K562 (cell line): Measurements from ENCODE around the gene DDC. TPM values are rescaled to one million over a fixed set of nuclear protein-coding genes. Genes with fewer than 3 reads are reported as not detected.

ENCODE experiments used
- ATAC-seq: fragments of 200-7000 bp; cut with Tn5 transposase; 3 replicates; pipeline ENCODE4 v1.9.1; 2020; ENCODE audit warnings: moderate library complexity
- BruUV-seq: library from RNA; stranded (reverse); fragments of 400-500 nt; replicated peaks from 2 replicates; lab custom pipeline; 2021; lab: Mats Ljungman, UMichigan
- CTCF ChIA-PET: fragments of 300-600 bp; formaldehyde crosslinking; extraction: SDS; loops from one replicate; lab custom pipeline; 2021; ENCODE audit warnings: low intra/inter-chr PET ratio; lab: Yijun Ruan, JAX
- POLR2A ChIA-PET: fragments of 300-600, 350-650 bp; sonication (Branson Sonifier 250); formaldehyde crosslinking; extraction: SDS; loops from one replicate; lab custom pipeline; 2021; ENCODE audit warnings: antibody characterized with exemption, inconsistent platforms; lab: Yijun Ruan, JAX
- DNase-seq, 4 experiments: peaks; one replicate each; pipeline versions ENCODE4 v3.0.0 to v3.0.0-alpha.2; 2011 to 2018; ENCODE audit warnings: low spot score in 3 of 4, mixed read lengths in 3 of 4; ENCODE audit errors: extremely low read depth in 1 of 4
- FAIRE-seq: peaks from 2 replicates; lab custom pipeline; 2011; peaks lifted over from hg19 to GRCh38; lab: Jason Lieb, UNC
- H2AFZ ChIP-seq: 2 replicates; pipeline ENCODE4 v1.6.0; 2011; ENCODE audit warnings: low read depth, low read length, control low read depth, inconsistent platforms
- H3K27ac ChIP-seq: fragments of 200-600 bp; 3 replicates; pipeline ENCODE4 v1.8.0; 2011; ENCODE audit warnings: low read depth, mild to moderate bottlenecking, control low read depth, inconsistent platforms, low read length, moderate library complexity, mixed read lengths; ENCODE audit errors: extremely low read depth
- H3K27me3 ChIP-seq, 2 experiments: fragments of 300-600 bp in 1 of 2; 2 replicates in 1 of 2; 3 replicates in 1 of 2; pipeline versions ENCODE4 v1.6.0 to v1.8.0; 2011; ENCODE audit warnings: inconsistent platforms in 2 of 2, low read length in 2 of 2, mild to moderate bottlenecking in 1 of 2, mixed read lengths in 1 of 2, moderate library complexity in 1 of 2; ENCODE audit not compliant: control insufficient read depth in 2 of 2, insufficient read depth in 2 of 2
- H3K36me3 ChIP-seq: fragments of 300-600 bp; 3 replicates; pipeline ENCODE4 v1.8.0; 2011; ENCODE audit warnings: mild to moderate bottlenecking, low read length, inconsistent platforms; ENCODE audit not compliant: control insufficient read depth, insufficient read depth
- H3K4me1 ChIP-seq, 2 experiments: fragments of 200-600 bp in 1 of 2; replicated peaks in 1 of 2; 2 replicates in 1 of 2; 3 replicates in 1 of 2; pipeline versions ENCODE4 v1.5.1 to v1.8.0; 2011; ENCODE audit warnings: inconsistent platforms in 2 of 2, low read length in 2 of 2, mild to moderate bottlenecking in 1 of 2, mixed read lengths in 1 of 2, moderate library complexity in 1 of 2; ENCODE audit not compliant: control insufficient read depth in 2 of 2, insufficient read depth in 2 of 2
- H3K4me2 ChIP-seq: 2 replicates; pipeline ENCODE4 v1.6.1; 2011; ENCODE audit warnings: low read length, control low read depth, inconsistent platforms, mixed read lengths; ENCODE audit not compliant: insufficient read depth
- H3K4me3 ChIP-seq: fragments of 200-600 bp; sonication (generic), shearing (Covaris generic); 2 replicates; pipeline ENCODE4 v1.5.1; 2016; ENCODE audit warnings: control low read depth, inconsistent platforms
- H3K79me2 ChIP-seq: fragments of 200-600 bp; 3 replicates; pipeline ENCODE4 v1.8.0; 2011; ENCODE audit warnings: low read length, inconsistent platforms; ENCODE audit not compliant: control insufficient read depth, insufficient read depth
- H3K9ac ChIP-seq, 2 experiments: 2 replicates each; pipeline versions ENCODE4 v1.6.0 to v1.6.1; 2011; ENCODE audit warnings: low read depth in 2 of 2, low read length in 2 of 2, control low read depth in 1 of 2, inconsistent platforms in 1 of 2, mild to moderate bottlenecking in 1 of 2, mixed read lengths in 1 of 2; ENCODE audit not compliant: insufficient read depth in 1 of 2
- H3K9me1 ChIP-seq: one replicate; pipeline ENCODE4 v1.6.0; 2011; ENCODE audit warnings: inconsistent platforms, mild to moderate bottlenecking, low read length, moderate library complexity; ENCODE audit not compliant: control insufficient read depth, insufficient read depth
- H3K9me3 ChIP-seq: replicated peaks from 2 replicates; pipeline ENCODE4 v1.5.1; 2011; ENCODE audit warnings: low read depth, low read length, inconsistent platforms; ENCODE audit not compliant: control insufficient read depth, insufficient read depth
- H4K20me1 ChIP-seq: replicated peaks from 2 replicates; pipeline ENCODE4 v1.6.1; 2011; ENCODE audit warnings: low read length, inconsistent platforms, mixed read lengths; ENCODE audit not compliant: control insufficient read depth, insufficient read depth
- EGR1 ChIP-seq: fragments of 450-650 bp; conservative IDR thresholded peaks from 2 replicates; pipeline ENCODE4 v1.6.1; 2017; ENCODE audit warnings: mild to moderate bottlenecking
- ESRRA ChIP-seq: fragments of 450-650 bp; IDR thresholded peaks from 2 replicates; pipeline ENCODE4 v1.6.1; 2014; ENCODE audit warnings: low read depth, mild to moderate bottlenecking, moderate library complexity, borderline replicate concordance
- POLR2G ChIP-seq: fragments of 200-400 bp; formaldehyde crosslinking; IDR thresholded peaks from 2 replicates; pipeline ENCODE4 v1.6.1; 2017; ENCODE audit warnings: low read depth, mild to moderate bottlenecking, antibody characterized with exemption, low read length, moderate library complexity
- SAFB2 ChIP-seq: fragments of 200-400 bp; formaldehyde crosslinking; IDR thresholded peaks from 2 replicates; pipeline ENCODE4 v1.6.1; 2018; ENCODE audit warnings: borderline replicate concordance, low read length, low read depth, moderate library complexity; ENCODE audit not compliant: severe bottlenecking
- SP1 ChIP-seq: sonication (generic); formaldehyde crosslinking; IDR thresholded peaks from 2 replicates; pipeline ENCODE4 v1.8.1; 2022; ENCODE audit warnings: mild to moderate bottlenecking, missing genetic modification reagents
- TAF15 ChIP-seq: fragments of 200-400 bp; formaldehyde crosslinking; IDR thresholded peaks from 2 replicates; pipeline ENCODE4 v1.6.1; 2017; ENCODE audit warnings: mild to moderate bottlenecking, low read depth, low read length, moderate library complexity
- TARDBP ChIP-seq: fragments of 450-650 bp; IDR thresholded peaks from 2 replicates; pipeline ENCODE4 v1.6.1; 2016
- ZNF134 ChIP-seq: fragments of 250-450 bp; sonication (Bioruptor Pico); conservative IDR thresholded peaks from 2 replicates; pipeline ENCODE4 v1.4.0; 2020
- ZNF311 ChIP-seq: fragments of 250-450 bp; sonication (Bioruptor Pico); IDR thresholded peaks from 2 replicates; pipeline ENCODE4 v1.4.0; 2020; ENCODE audit warnings: mild to moderate bottlenecking, moderate library complexity
- ZNF384 ChIP-seq: IDR thresholded peaks from 2 replicates; pipeline ENCODE4 v1.6.1; 2012; ENCODE audit warnings: low read depth, low read length, improper control_type of control experiment
- ZNF511 ChIP-seq: sonication (generic); formaldehyde crosslinking; IDR thresholded peaks from 2 replicates; pipeline ENCODE4 v1.8.0; 2022; ENCODE audit warnings: mild to moderate bottlenecking, missing genetic modification reagents
- WGBS: fragments of 100-300 bp; shearing (Covaris generic); methylation state at CpG from one replicate; pipeline ENCODE4 v1.1.6; 2016; ENCODE audit warnings: low coverage, mixed read lengths; ENCODE audit not compliant: insufficient coverage; ENCODE audit errors: missing lambda C conversion rate; 5-methylcytosine and 5-hydroxymethylcytosine counted together
- in situ Hi-C: fragments of 300-500 bp; cut with MboI; formaldehyde crosslinking; loops from 4 replicates; pipeline ENCODE4 v1.15.0; 2018; ENCODE audit warnings: inconsistent platforms, mixed read lengths
- intact Hi-C: fragments of 100-400 bp; cut with micrococcal nuclease; formaldehyde crosslinking; loops from 2 replicates; pipeline ENCODE4 v1.14.2; 2022
- polyA plus RNA-seq, 8 experiments: library from polyadenylated mRNA; depleted of rRNA in 4 of 8; stranded (reverse) in 5 of 8; unstranded in 3 of 8; fragments of >200 nt; fragmentation: Nextera tagmentation in 2 of 8; fragmentation: Illumina TruSeq in 1 of 8; extraction: Ambion mirVana in 2 of 8; extraction: Trizol in 1 of 8; gene quantifications; 2 replicates each; pipeline versions ENCODE4 v1.2.1 to v1.2.3, GENCODE V29; 2011 to 2014; ENCODE audit warnings: inconsistent platforms in 1 of 8, missing spikeins in 1 of 8
- total RNA-seq, 7 experiments: library from RNA; depleted of rRNA in 6 of 7; stranded (reverse); fragments of >200 nt in 6 of 7; fragmentation: Illumina TruSeq in 2 of 7; extraction: Trizol in 2 of 7; gene quantifications; 2 replicates each; pipeline versions ENCODE4 v1.2.1 to v1.2.3, GENCODE V29; 2011 to 2021; ENCODE audit warnings: low replicate concordance in 1 of 7
- TF ChIP-seq, protein P1 (sequence below): fragments of 450-650 bp; IDR thresholded peaks from 2 replicates; pipeline ENCODE4 v1.6.1; 2016; ENCODE audit warnings: mild to moderate bottlenecking, moderate library complexity

Gene DDC
- total and polyA plus RNA-seq, 9 of the 15 experiments (the other 6 are each of a cell fraction or from before 2014, with no cell fraction given) = not detected

- POLR2A ChIA-PET = no interaction called here
- FAIRE-seq (no peak), DNase-seq (no peak), ATAC-seq (no peak)
- Histone ChIP-seq H3K4me1 (no peaks in the 10 kb centered on the region; a peak in 1 of 5 replicates), H3K27ac (no peak overlapping the region), H3K79me2 (no peaks in the 10 kb centered on the region), H3K9me3 (no peaks in the 10 kb centered on the region), H3K4me3 (no peak overlapping the region), H4K20me1 (peaks cover 5% of the 10 kb centered on the region), H3K9ac (no peak overlapping the region), H3K27me3 (peaks cover 18 to 53% of the 10 kb centered on the region in 2 experiments), H3K4me2 (no peak overlapping the region), H3K9me1 (no peaks in the 10 kb centered on the region), H3K36me3 (no peaks in the 10 kb centered on the region), H2AFZ (no peak overlapping the region)
- 4% methylated on average over 8 of the region's 8 CpGs for WGBS
- no TSS peak for BruUV-seq
- CTCF ChIA-PET = no interaction called here
- intact Hi-C loops = loop anchor here (5.0 to 10.0 kb wide), 2 partner anchors 97 to 469 kb away; partner anchors contain the start of gene ZPBP
- in situ Hi-C loops = no loop called here
- TF ChIP-seq ZNF511 (CRISPR knock-in tag) (no peak), TAF15 (no peak), EGR1 (no peak), SAFB2 (no peak), ZNF311 (CRISPR knock-in tag) (no peak), POLR2G (no peak), ESRRA (no peak), TARDBP (no peak), SP1 (CRISPR knock-in tag) (no peak), ZNF134 (CRISPR knock-in tag) (no peak), ZNF384 (no peak)
- TF ChIP-seq, protein P1, sequence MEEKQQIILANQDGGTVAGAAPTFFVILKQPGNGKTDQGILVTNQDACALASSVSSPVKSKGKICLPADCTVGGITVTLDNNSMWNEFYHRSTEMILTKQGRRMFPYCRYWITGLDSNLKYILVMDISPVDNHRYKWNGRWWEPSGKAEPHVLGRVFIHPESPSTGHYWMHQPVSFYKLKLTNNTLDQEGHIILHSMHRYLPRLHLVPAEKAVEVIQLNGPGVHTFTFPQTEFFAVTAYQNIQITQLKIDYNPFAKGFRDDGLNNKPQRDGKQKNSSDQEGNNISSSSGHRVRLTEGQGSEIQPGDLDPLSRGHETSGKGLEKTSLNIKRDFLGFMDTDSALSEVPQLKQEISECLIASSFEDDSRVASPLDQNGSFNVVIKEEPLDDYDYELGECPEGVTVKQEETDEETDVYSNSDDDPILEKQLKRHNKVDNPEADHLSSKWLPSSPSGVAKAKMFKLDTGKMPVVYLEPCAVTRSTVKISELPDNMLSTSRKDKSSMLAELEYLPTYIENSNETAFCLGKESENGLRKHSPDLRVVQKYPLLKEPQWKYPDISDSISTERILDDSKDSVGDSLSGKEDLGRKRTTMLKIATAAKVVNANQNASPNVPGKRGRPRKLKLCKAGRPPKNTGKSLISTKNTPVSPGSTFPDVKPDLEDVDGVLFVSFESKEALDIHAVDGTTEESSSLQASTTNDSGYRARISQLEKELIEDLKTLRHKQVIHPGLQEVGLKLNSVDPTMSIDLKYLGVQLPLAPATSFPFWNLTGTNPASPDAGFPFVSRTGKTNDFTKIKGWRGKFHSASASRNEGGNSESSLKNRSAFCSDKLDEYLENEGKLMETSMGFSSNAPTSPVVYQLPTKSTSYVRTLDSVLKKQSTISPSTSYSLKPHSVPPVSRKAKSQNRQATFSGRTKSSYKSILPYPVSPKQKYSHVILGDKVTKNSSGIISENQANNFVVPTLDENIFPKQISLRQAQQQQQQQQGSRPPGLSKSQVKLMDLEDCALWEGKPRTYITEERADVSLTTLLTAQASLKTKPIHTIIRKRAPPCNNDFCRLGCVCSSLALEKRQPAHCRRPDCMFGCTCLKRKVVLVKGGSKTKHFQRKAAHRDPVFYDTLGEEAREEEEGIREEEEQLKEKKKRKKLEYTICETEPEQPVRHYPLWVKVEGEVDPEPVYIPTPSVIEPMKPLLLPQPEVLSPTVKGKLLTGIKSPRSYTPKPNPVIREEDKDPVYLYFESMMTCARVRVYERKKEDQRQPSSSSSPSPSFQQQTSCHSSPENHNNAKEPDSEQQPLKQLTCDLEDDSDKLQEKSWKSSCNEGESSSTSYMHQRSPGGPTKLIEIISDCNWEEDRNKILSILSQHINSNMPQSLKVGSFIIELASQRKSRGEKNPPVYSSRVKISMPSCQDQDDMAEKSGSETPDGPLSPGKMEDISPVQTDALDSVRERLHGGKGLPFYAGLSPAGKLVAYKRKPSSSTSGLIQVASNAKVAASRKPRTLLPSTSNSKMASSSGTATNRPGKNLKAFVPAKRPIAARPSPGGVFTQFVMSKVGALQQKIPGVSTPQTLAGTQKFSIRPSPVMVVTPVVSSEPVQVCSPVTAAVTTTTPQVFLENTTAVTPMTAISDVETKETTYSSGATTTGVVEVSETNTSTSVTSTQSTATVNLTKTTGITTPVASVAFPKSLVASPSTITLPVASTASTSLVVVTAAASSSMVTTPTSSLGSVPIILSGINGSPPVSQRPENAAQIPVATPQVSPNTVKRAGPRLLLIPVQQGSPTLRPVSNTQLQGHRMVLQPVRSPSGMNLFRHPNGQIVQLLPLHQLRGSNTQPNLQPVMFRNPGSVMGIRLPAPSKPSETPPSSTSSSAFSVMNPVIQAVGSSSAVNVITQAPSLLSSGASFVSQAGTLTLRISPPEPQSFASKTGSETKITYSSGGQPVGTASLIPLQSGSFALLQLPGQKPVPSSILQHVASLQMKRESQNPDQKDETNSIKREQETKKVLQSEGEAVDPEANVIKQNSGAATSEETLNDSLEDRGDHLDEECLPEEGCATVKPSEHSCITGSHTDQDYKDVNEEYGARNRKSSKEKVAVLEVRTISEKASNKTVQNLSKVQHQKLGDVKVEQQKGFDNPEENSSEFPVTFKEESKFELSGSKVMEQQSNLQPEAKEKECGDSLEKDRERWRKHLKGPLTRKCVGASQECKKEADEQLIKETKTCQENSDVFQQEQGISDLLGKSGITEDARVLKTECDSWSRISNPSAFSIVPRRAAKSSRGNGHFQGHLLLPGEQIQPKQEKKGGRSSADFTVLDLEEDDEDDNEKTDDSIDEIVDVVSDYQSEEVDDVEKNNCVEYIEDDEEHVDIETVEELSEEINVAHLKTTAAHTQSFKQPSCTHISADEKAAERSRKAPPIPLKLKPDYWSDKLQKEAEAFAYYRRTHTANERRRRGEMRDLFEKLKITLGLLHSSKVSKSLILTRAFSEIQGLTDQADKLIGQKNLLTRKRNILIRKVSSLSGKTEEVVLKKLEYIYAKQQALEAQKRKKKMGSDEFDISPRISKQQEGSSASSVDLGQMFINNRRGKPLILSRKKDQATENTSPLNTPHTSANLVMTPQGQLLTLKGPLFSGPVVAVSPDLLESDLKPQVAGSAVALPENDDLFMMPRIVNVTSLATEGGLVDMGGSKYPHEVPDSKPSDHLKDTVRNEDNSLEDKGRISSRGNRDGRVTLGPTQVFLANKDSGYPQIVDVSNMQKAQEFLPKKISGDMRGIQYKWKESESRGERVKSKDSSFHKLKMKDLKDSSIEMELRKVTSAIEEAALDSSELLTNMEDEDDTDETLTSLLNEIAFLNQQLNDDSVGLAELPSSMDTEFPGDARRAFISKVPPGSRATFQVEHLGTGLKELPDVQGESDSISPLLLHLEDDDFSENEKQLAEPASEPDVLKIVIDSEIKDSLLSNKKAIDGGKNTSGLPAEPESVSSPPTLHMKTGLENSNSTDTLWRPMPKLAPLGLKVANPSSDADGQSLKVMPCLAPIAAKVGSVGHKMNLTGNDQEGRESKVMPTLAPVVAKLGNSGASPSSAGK = no peak
These were observed 1.0 kb downstream of the DDC start for GRCh38 chr7:50564171-50564570.
